ENCODE results near the gene RFC1. TPM values are rescaled to one million over a fixed set of nuclear protein-coding genes. Genes with fewer than 3 reads are reported as not detected.

The RFC1 gene
- 16.2 to 25.1 TPM (median 17.6 TPM) in 5 replicates for total RNA-seq (2022; extraction: Qiagen RNA extraction)

GRCh38 chr4:39365830-39366771 is at the start of gene RFC1:
RFC1 (minus strand) TSS chr4:39366362; CDS start chr4:39366241, 121 bp downstream.

GRCh38 chr4:39406763-39407583 is 40.8 kb upstream of the RFC1 start, which contains the start of gene KLB:
KLB (plus strand) TSS chr4:39406930; CDS start chr4:39406950, 20 bp downstream.

Other genes with a start within 250 kb of the RFC1 start
- gene WDR19, start 183.8 kb downstream of the RFC1 start, total RNA-seq (2022; extraction: Qiagen RNA extraction), result 7.2 to 7.6 TPM (median 7.3 TPM) in 5 replicates
- 0.08 to 0.15 TPM (median 0.14 TPM) in 5 replicates for gene KLB, start 40.6 kb upstream of the RFC1 start, total RNA-seq (2022; extraction: Qiagen RNA extraction)
- gene RPL9, start 92.6 kb upstream of the RFC1 start, total RNA-seq (2022; extraction: Qiagen RNA extraction), result 815 to 1,736 TPM (median 853 TPM) in 5 replicates
- 9.3 to 11.6 TPM (median 9.7 TPM) in 5 replicates for gene LIAS, start 92.7 kb upstream of the RFC1 start, total RNA-seq (2022; extraction: Qiagen RNA extraction)
- gene UGDH, start 161.1 kb upstream of the RFC1 start, total RNA-seq (2022; extraction: Qiagen RNA extraction), result 146 to 274 TPM (median 157 TPM) in 5 replicates

Data from A549 treated with AZD2906 at 1 μM for 4 hours (cell line).